Vagina (tissue), 2 donors: ENCODE results near the gene CTSZ. TPM values are rescaled to one million over a fixed set of nuclear protein-coding genes. Genes with fewer than 3 reads are reported as not detected.

Experiments
- DNase-seq, 2 donors: peaks; one replicate each; pipeline ENCODE4 v3.0.0-alpha.2; 2017; ENCODE audit errors: extremely low spot score in 2 of 2
- H3K27ac ChIP-seq: fragments of 200-600 bp; sonication (generic); one replicate; pipeline ENCODE4 v1.5.1; 2019
- H3K27me3 ChIP-seq: fragments of 200-600 bp; sonication (generic); one replicate; pipeline ENCODE4 v1.5.1; 2019
- H3K36me3 ChIP-seq, 2 donors: fragments of 200-600 bp; sonication (generic); one replicate each; pipeline ENCODE4 v1.5.1; 2017 to 2019
- H3K4me1 ChIP-seq: fragments of 200-600 bp; sonication (generic); one replicate; pipeline ENCODE4 v1.5.1; 2019
- H3K4me3 ChIP-seq, 2 donors: fragments of 200-600 bp; sonication (generic); 1 replicate in 1 of 2; 2 replicates in 1 of 2; pipeline ENCODE4 v1.5.1; 2016 to 2019
- H3K9me3 ChIP-seq: fragments of 200-600 bp; sonication (generic); one replicate; pipeline ENCODE4 v1.5.1; 2019
- CTCF ChIP-seq, 3 experiments: fragments of 450-650 bp in 2 of 3; fragments of 200-600 bp in 1 of 3; sonication (generic) in 1 of 3; IDR thresholded peaks; one replicate each; pipeline ENCODE4 v1.5.1; 2017 to 2019; ENCODE audit warnings: antibody characterized with exemption in 3 of 3, mild to moderate bottlenecking in 2 of 3, moderate library complexity in 2 of 3
- POLR2A ChIP-seq, 2 donors: fragments of 450-650 bp; IDR thresholded peaks; one replicate each; pipeline ENCODE4 v1.6.1; 2017; ENCODE audit warnings: antibody characterized with exemption in 2 of 2, mild to moderate bottlenecking in 2 of 2, moderate library complexity in 2 of 2
- POLR2AphosphoS5 ChIP-seq, 2 donors: sonication (generic); formaldehyde crosslinking; IDR thresholded peaks; one replicate each; pipeline ENCODE4 v1.9.0; 2017; ENCODE audit warnings: antibody characterized with exemption in 2 of 2, mild to moderate bottlenecking in 2 of 2, low read depth in 1 of 2; ENCODE audit not compliant: insufficient read depth in 1 of 2
- intact Hi-C: fragments of 100-400 bp; cut with DNase I; formaldehyde crosslinking; loops from one replicate; pipeline ENCODE4 v1.15.1; 2023
- total RNA-seq: library from RNA; depleted of rRNA; stranded (reverse); fragments of >200 nt; gene quantifications from one replicate; pipeline ENCODE4 v1.2.3, GENCODE V29; 2016

CTSZ gene
- total RNA-seq, 1 donor from 2014 or later = 128 TPM

- Histone ChIP-seq H3K36me3 (no peaks in the 10 kb centered on the region), H3K4me1 (peaks cover 53% of the 10 kb centered on the region), H3K27ac (no peak overlapping the region), H3K9me3 (no peaks in the 10 kb centered on the region), H3K4me3 (no peak overlapping the region), H3K27me3 (no peaks in the 10 kb centered on the region)
- intact Hi-C loops = no loop called here
- DNase-seq = peak in 1 of 2 donors; percentile 49
- TF ChIP-seq POLR2AphosphoS5 (IDR thresholded peaks at IDR 0.05; ENCODE audit: insufficient read depth in 1 of 2, low read depth in 1 of 2) = no peak
- TF ChIP-seq CTCF (IDR thresholded peaks at IDR 0.05) = no peak
- TF ChIP-seq POLR2A (IDR thresholded peaks at IDR 0.05) = no peak
These were observed 1.8 kb upstream of the CTSZ start for GRCh38 chr20:59008715-59009336.

GRCh38 chr20:59007665-59008511 lies 834 bp upstream of the CTSZ start:
- Histone ChIP-seq H3K36me3 (no peaks in the 10 kb centered on the region), H3K9me3 (no peaks in the 10 kb centered on the region), H3K4me1 (peaks cover 53% of the 10 kb centered on the region), H3K27me3 (no peaks in the 10 kb centered on the region), H3K4me3 (peak overlapping the region; percentile 61 to 78), H3K27ac (peak overlapping the region; percentile 76)
- TF ChIP-seq POLR2AphosphoS5 (IDR thresholded peaks at IDR 0.05; ENCODE audit: insufficient read depth in 1 of 2, low read depth in 1 of 2) (peak in 1 of 2 donors; percentile 16), POLR2A (IDR thresholded peaks at IDR 0.05) (no peak)
- intact Hi-C loops = no loop called here
- no peak for DNase-seq

- no peak for DNase-seq
- Histone ChIP-seq H3K27me3 (no peaks in the 10 kb centered on the region), H3K4me1 (peaks cover 48% of the 10 kb centered on the region), H3K4me3 (peak overlapping the region; percentile 61 to 78), H3K27ac (peak overlapping the region; percentile 76), H3K9me3 (no peaks in the 10 kb centered on the region), H3K36me3 (peaks cover 0 to 2% of the 10 kb centered on the region in 2 donors)
- TF ChIP-seq POLR2A (IDR thresholded peaks at IDR 0.05) = no peak
- TF ChIP-seq POLR2AphosphoS5 (IDR thresholded peaks at IDR 0.05; ENCODE audit: insufficient read depth in 1 of 2, low read depth in 1 of 2) = peak in 1 of 2 donors; percentile 22
- no peak for TF ChIP-seq CTCF (IDR thresholded peaks at IDR 0.05)
- intact Hi-C loops = no loop called here
These were observed 739 bp downstream of the CTSZ start for GRCh38 chr20:59006167-59006863.

- H3K4me1 ChIP-seq = peaks cover 41% of the 10 kb centered on the region
- intact Hi-C loops = no loop called here
These were observed 1.4 kb downstream of the CTSZ start for GRCh38 chr20:59005523-59006166.

GRCh38 chr20:59004763-59005522 lies 2.1 kb downstream of the CTSZ start:
- TF ChIP-seq CTCF (IDR thresholded peaks at IDR 0.05) (no peak), POLR2A (IDR thresholded peaks at IDR 0.05) (no peak), POLR2AphosphoS5 (IDR thresholded peaks at IDR 0.05; ENCODE audit: insufficient read depth in 1 of 2, low read depth in 1 of 2) (no peak)
- H3K4me1 ChIP-seq = peaks cover 34% of the 10 kb centered on the region

More at GRCh38 chr20:59005523-59006166, 1.4 kb downstream of the CTSZ start:
- peak overlapping the region; percentile 61 to 78 for H3K4me3 ChIP-seq
- DNase-seq = no peak
- H3K36me3 ChIP-seq = peaks cover 0 to 5% of the 10 kb centered on the region in 2 donors
- H3K9me3 ChIP-seq = no peaks in the 10 kb centered on the region
- H3K27me3 ChIP-seq = no peaks in the 10 kb centered on the region
- TF ChIP-seq POLR2A (IDR thresholded peaks at IDR 0.05) = no peak
- TF ChIP-seq POLR2AphosphoS5 (IDR thresholded peaks at IDR 0.05; ENCODE audit: insufficient read depth in 1 of 2, low read depth in 1 of 2) = no peak
- peak overlapping the region; percentile 76 for H3K27ac ChIP-seq

More at GRCh38 chr20:59004763-59005522, 2.1 kb downstream of the CTSZ start:
- peaks cover 0 to 5% of the 10 kb centered on the region in 2 donors for H3K36me3 ChIP-seq
- intact Hi-C loops = no loop called here
- H3K9me3 ChIP-seq = no peaks in the 10 kb centered on the region
- peak overlapping the region; percentile 76 for H3K27ac ChIP-seq
- DNase-seq = no peak
- H3K27me3 ChIP-seq = no peaks in the 10 kb centered on the region
- H3K4me3 ChIP-seq = peak overlapping the region; percentile 61 to 78
